Mammary epithelial cell (primary cell): Measurements from ENCODE around the gene GSTA5.
"Not testable (repeated sequence)": the region's sequence is repeated elsewhere in the genome, so short reads cannot be mapped to it uniquely, and the experiment has no call there.

ENCODE experiments used
- CTCF ChIP-seq, 2 donors: IDR thresholded peaks in 1 of 2; conservative IDR thresholded peaks in 1 of 2; 2 replicates each; pipeline ENCODE4 v1.5.1; 2011 to 2012; ENCODE audit warnings: inconsistent platforms in 2 of 2, low read length in 2 of 2, mild to moderate bottlenecking in 2 of 2, control low read depth in 1 of 2, low read depth in 1 of 2; ENCODE audit not compliant: insufficient read depth in 1 of 2; ENCODE audit errors: extremely low read depth in 1 of 2
- EZH2 ChIP-seq: IDR thresholded peaks from 2 replicates; pipeline ENCODE4 v1.6.1; 2012; ENCODE audit warnings: low read length, inconsistent platforms, borderline replicate concordance

DNA sequence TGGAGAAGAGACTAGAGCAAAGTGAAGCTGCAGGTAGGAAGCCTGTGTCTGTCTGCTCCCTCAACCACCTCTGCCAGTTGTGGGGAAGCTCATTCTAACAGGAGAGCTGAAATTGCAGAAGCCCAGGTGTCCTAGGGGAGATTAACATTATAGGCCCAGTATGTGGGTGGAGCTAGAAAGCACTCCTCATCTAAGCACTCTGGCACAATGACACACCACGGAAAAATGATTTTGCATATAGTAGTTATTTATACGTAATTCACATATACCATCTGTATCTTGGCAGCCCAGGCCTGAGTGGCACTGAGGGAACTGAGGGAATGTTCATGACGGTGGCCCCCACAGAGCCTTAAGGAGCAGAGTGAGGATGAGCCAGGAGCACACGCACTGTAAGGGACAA is 9.7 kb downstream of the GSTA5 start:
- TF ChIP-seq CTCF (conservative IDR thresholded peaks at IDR 0.05 in 1 of 2, IDR thresholded peaks at IDR 0.05 in 1 of 2; ENCODE audit: extremely low read depth in 1 of 2, insufficient read depth in 1 of 2, low read depth in 1 of 2, low read length in 2 of 2); EZH2: not testable (repeated sequence)
